Nephron progenitor cell (in vitro differentiated cells): ENCODE results near the gene ATP10B.
"Not testable (repeated sequence)": the region's sequence is repeated elsewhere in the genome, so short reads cannot be mapped to it uniquely, and the experiment has no call there.

ENCODE experiments used
- DNase-seq: peaks from one replicate; pipeline ENCODE4 v3.0.0; 2021
- H3K27ac Mint-ChIP-seq: 2 replicates; pipeline ENCODE4 v1.8.0; 2021; ENCODE audit warnings: mild to moderate bottlenecking, moderate library complexity, mixed read lengths
- H3K27me3 Mint-ChIP-seq: 2 replicates; pipeline ENCODE4 v1.8.0; 2021; ENCODE audit warnings: mild to moderate bottlenecking, low read depth, mixed read lengths; ENCODE audit not compliant: poor library complexity
- H3K36me3 Mint-ChIP-seq: 2 replicates; pipeline ENCODE4 v1.8.0; 2021; ENCODE audit warnings: low read depth, mixed read lengths
- H3K4me1 Mint-ChIP-seq: 2 replicates; pipeline ENCODE4 v1.8.0; 2021; ENCODE audit warnings: mixed read lengths
- H3K4me3 Mint-ChIP-seq: 2 replicates; pipeline ENCODE4 v1.8.0; 2021; ENCODE audit warnings: mild to moderate bottlenecking, moderate library complexity, mixed read lengths
- H3K9me3 Mint-ChIP-seq: 2 replicates; pipeline ENCODE4 v1.8.0; 2021; ENCODE audit warnings: mild to moderate bottlenecking, moderate library complexity, mixed read lengths
- TF ChIP-seq, protein P1 (sequence below): fragments of 200-600 bp; sonication (generic); IDR thresholded peaks from 2 replicates; pipeline ENCODE4 v1.5.0; 2021; ENCODE audit warnings: antibody characterized with exemption

The ATP10B gene, protein sequence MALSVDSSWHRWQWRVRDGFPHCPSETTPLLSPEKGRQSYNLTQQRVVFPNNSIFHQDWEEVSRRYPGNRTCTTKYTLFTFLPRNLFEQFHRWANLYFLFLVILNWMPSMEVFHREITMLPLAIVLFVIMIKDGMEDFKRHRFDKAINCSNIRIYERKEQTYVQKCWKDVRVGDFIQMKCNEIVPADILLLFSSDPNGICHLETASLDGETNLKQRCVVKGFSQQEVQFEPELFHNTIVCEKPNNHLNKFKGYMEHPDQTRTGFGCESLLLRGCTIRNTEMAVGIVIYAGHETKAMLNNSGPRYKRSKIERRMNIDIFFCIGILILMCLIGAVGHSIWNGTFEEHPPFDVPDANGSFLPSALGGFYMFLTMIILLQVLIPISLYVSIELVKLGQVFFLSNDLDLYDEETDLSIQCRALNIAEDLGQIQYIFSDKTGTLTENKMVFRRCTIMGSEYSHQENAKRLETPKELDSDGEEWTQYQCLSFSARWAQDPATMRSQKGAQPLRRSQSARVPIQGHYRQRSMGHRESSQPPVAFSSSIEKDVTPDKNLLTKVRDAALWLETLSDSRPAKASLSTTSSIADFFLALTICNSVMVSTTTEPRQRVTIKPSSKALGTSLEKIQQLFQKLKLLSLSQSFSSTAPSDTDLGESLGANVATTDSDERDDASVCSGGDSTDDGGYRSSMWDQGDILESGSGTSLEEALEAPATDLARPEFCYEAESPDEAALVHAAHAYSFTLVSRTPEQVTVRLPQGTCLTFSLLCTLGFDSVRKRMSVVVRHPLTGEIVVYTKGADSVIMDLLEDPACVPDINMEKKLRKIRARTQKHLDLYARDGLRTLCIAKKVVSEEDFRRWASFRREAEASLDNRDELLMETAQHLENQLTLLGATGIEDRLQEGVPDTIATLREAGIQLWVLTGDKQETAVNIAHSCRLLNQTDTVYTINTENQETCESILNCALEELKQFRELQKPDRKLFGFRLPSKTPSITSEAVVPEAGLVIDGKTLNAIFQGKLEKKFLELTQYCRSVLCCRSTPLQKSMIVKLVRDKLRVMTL (N-terminal part only)

GRCh38 chr5:160852049-160852448 is at the start of gene ATP10B:
TSS of gene ATP10B (minus strand) at chr5:160852211. CDS start at chr5:160688074, 164,137 bp downstream.
- no peak within 1 kb of the TSS for H3K4me3 Mint-ChIP-seq
- no peaks in the 10 kb centered on the region for H3K9me3 Mint-ChIP-seq
- no peak within 1 kb of the TSS for H3K27ac Mint-ChIP-seq
- H3K36me3 Mint-ChIP-seq: no peaks in the 10 kb centered on the region
- H3K4me1 Mint-ChIP-seq: no peaks in the 10 kb centered on the region
- DNase-seq: no peak
- H3K27me3 Mint-ChIP-seq: no peaks in the 10 kb centered on the region
- TF ChIP-seq, protein P1, sequence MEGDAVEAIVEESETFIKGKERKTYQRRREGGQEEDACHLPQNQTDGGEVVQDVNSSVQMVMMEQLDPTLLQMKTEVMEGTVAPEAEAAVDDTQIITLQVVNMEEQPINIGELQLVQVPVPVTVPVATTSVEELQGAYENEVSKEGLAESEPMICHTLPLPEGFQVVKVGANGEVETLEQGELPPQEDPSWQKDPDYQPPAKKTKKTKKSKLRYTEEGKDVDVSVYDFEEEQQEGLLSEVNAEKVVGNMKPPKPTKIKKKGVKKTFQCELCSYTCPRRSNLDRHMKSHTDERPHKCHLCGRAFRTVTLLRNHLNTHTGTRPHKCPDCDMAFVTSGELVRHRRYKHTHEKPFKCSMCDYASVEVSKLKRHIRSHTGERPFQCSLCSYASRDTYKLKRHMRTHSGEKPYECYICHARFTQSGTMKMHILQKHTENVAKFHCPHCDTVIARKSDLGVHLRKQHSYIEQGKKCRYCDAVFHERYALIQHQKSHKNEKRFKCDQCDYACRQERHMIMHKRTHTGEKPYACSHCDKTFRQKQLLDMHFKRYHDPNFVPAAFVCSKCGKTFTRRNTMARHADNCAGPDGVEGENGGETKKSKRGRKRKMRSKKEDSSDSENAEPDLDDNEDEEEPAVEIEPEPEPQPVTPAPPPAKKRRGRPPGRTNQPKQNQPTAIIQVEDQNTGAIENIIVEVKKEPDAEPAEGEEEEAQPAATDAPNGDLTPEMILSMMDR: no peak

- TF ChIP-seq, protein P1: no peak
- no peak overlapping the region for H3K4me3 Mint-ChIP-seq
- DNase-seq: no peak
Observed at GRCh38 chr5:160901656-160902055, 49.6 kb upstream of the ATP10B start.

DNA sequence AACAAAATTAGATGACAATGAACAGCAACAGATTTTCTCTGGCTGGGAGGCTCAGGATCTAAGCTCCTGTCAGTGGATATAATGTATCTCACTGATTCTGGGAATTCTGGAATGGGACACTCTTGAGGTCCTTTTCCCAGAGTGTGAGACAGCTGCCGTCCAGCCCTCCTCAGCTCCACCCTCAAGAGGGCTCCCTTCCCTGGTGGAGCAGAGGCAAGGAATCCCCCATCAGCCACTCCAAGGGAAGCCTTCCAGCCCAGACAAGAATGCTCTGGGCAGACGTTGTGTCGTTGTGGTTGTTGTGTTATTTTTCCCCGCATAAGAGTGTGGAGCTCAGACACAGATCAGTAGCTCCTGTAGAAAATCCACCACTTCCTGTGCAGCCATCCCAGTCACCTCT is 47.7 kb upstream of the ATP10B start:
- H3K9me3 Mint-ChIP-seq: peaks cover 21% of the 10 kb centered on the region
- no peaks in the 10 kb centered on the region for H3K36me3 Mint-ChIP-seq
- no peak for DNase-seq
- H3K4me3 Mint-ChIP-seq: no peak overlapping the region
- peaks cover 10% of the 10 kb centered on the region for H3K27me3 Mint-ChIP-seq
- TF ChIP-seq, protein P1: no peak
- H3K27ac Mint-ChIP-seq: no peak overlapping the region
- H3K4me1 Mint-ChIP-seq: no peaks in the 10 kb centered on the region

More at GRCh38 chr5:160901656-160902055, 49.6 kb upstream of the ATP10B start:
- peaks cover 10% of the 10 kb centered on the region for H3K9me3 Mint-ChIP-seq
- H3K27ac Mint-ChIP-seq: no peak overlapping the region
- no peaks in the 10 kb centered on the region for H3K4me1 Mint-ChIP-seq
- peaks cover 20% of the 10 kb centered on the region for H3K27me3 Mint-ChIP-seq
- H3K36me3 Mint-ChIP-seq: no peaks in the 10 kb centered on the region

DNA sequence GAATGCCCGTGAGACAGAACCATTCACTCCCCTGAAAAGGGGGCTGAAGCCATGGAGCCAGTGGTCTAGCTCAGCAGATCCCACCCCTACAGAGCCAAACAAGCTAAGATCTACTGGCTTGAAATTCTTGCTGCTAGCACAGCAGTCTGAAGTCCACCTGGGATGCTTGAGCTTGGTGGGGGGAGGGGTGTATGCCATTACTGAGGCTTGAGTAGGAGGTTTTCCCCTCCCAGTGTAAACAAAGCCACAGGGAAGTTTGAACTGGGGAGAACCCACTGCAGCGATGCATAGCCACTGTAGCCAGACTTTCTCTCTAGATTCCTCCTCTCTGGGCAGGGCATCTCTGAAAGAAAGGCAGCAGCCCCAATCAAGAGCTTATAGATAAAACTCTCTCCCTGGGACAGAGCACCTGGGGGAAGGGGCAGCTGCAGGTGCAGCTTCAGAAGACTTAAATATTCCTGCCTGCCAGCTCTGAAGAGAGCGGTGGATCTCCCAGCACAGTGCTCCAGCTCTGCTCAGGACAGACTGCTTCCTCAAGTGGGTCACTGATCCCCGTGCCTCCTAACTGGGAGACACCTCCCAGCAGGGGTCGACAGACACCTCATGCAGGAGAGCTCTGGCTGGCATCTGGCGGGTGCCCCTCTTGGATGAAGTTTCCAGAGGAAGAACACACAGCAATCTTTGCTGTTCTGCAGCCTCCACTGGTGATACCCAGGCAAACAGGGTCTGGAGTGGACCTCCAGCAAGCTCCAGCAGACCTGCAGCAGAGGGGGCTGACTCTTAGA is 41.4 kb upstream of the ATP10B start:
- not testable (repeated sequence) for H3K27me3 Mint-ChIP-seq, DNase-seq

GRCh38 chr5:160887780-160888179 is 35.8 kb upstream of the ATP10B start:
- Mint-ChIP-seq H3K27me3 (peaks cover 6% of the 10 kb centered on the region), H3K4me3 (no peak overlapping the region), H3K36me3 (no peaks in the 10 kb centered on the region), H3K4me1 (no peaks in the 10 kb centered on the region), H3K9me3 (peaks cover 4% of the 10 kb centered on the region), H3K27ac (no peak overlapping the region)
- TF ChIP-seq, protein P1: no peak
- DNase-seq: no peak

More for the DNA sequence above, 41.4 kb upstream of the ATP10B start:
- not testable (repeated sequence) for H3K36me3 Mint-ChIP-seq, H3K4me3 Mint-ChIP-seq, H3K27ac Mint-ChIP-seq, H3K4me1 Mint-ChIP-seq
- peaks cover 33% of the 10 kb centered on the region for H3K9me3 Mint-ChIP-seq

GRCh38 chr5:160873560-160874200 is 21.7 kb upstream of the ATP10B start:
- peak; percentile 40 for DNase-seq
- Mint-ChIP-seq H3K4me1 (peaks cover 32% of the 10 kb centered on the region), H3K36me3 (peaks cover 10% of the 10 kb centered on the region), H3K4me3 (peak overlapping the region; percentile 85), H3K9me3 (peaks cover 14% of the 10 kb centered on the region)
- H3K27me3 Mint-ChIP-seq, H3K27ac Mint-ChIP-seq: not testable (repeated sequence)
